WTC11 (cell line): ENCODE data around the gene NDUFAF8. TPM values are rescaled to one million over a fixed set of nuclear protein-coding genes. Genes with fewer than 3 reads are reported as not detected.

ENCODE experiments used
- ATAC-seq: fragments of 200-7000 bp; cut with Tn5 transposase; 2 replicates; pipeline ENCODE4 v1.10.0; 2021; ENCODE audit warnings: mild to moderate bottlenecking, moderate library complexity
- CTCF ChIA-PET: fragments of 300-600 bp; sonication (Branson Sonifier 250); formaldehyde crosslinking; loops from one replicate; lab custom pipeline; 2021; ENCODE audit warnings: antibody characterized with exemption; lab: Charles Lee
- POLR2A ChIA-PET: fragments of 350-600 bp; sonication (Branson Sonifier 250); formaldehyde crosslinking; loops from one replicate; lab custom pipeline; 2021; ENCODE audit warnings: antibody characterized with exemption; lab: Charles Lee
- DNase-seq: peaks from one replicate; pipeline ENCODE4 v3.0.0; 2021; ENCODE audit warnings: low spot score
- H3K27ac Mint-ChIP-seq: 2 replicates; pipeline ENCODE4 v1.8.0; 2021; ENCODE audit warnings: mixed read lengths
- H3K27me3 Mint-ChIP-seq: 2 replicates; pipeline ENCODE4 v1.8.0; 2021; ENCODE audit warnings: low read depth, mild to moderate bottlenecking, moderate library complexity, mixed read lengths
- H3K36me3 Mint-ChIP-seq: 2 replicates; pipeline ENCODE4 v1.8.0; 2021; ENCODE audit warnings: mixed read lengths
- H3K4me1 Mint-ChIP-seq: 2 replicates; pipeline ENCODE4 v1.8.0; 2022; ENCODE audit warnings: mixed read lengths
- H3K4me3 Mint-ChIP-seq: 2 replicates; pipeline ENCODE4 v1.8.0; 2021; ENCODE audit warnings: mild to moderate bottlenecking, moderate library complexity, mixed read lengths
- H3K9me3 Mint-ChIP-seq: 2 replicates; pipeline ENCODE4 v1.8.0; 2021; ENCODE audit warnings: mixed read lengths
- ARID4B ChIP-seq: sonication (generic); formaldehyde crosslinking; IDR thresholded peaks from 2 replicates; pipeline ENCODE4 v1.8.0; 2023; ENCODE audit warnings: missing genetic modification reagents, mild to moderate bottlenecking, borderline replicate concordance
- CBFB ChIP-seq: sonication (generic); formaldehyde crosslinking; IDR thresholded peaks from 2 replicates; pipeline ENCODE4 v1.8.1; 2022; ENCODE audit warnings: mild to moderate bottlenecking, low read depth, missing genetic modification reagents
- CREB1 ChIP-seq: sonication (generic); formaldehyde crosslinking; IDR thresholded peaks from 2 replicates; pipeline ENCODE4 v1.8.0; 2023; ENCODE audit warnings: mild to moderate bottlenecking, missing genetic modification reagents
- FOXJ3 ChIP-seq: sonication (generic); formaldehyde crosslinking; IDR thresholded peaks from 2 replicates; pipeline ENCODE4 v1.9.0; 2021; ENCODE audit warnings: missing genetic modification reagents, mild to moderate bottlenecking, borderline replicate concordance
- FOXK1 ChIP-seq: sonication (generic); formaldehyde crosslinking; IDR thresholded peaks from 2 replicates; pipeline ENCODE4 v1.8.0; 2022; ENCODE audit warnings: mild to moderate bottlenecking, moderate library complexity, missing genetic modification reagents
- JUN ChIP-seq: sonication (generic); formaldehyde crosslinking; IDR thresholded peaks from 2 replicates; pipeline ENCODE4 v1.8.0; 2023; ENCODE audit warnings: mild to moderate bottlenecking, missing genetic modification reagents
- MYBL2 ChIP-seq: sonication (generic); formaldehyde crosslinking; IDR thresholded peaks from 2 replicates; pipeline ENCODE4 v1.8.1; 2023; ENCODE audit warnings: mild to moderate bottlenecking, moderate library complexity, missing genetic modification reagents
- NFE2L1 ChIP-seq: sonication (generic); formaldehyde crosslinking; IDR thresholded peaks from 2 replicates; pipeline ENCODE4 v1.8.1; 2023; ENCODE audit warnings: missing genetic modification reagents
- NR3C1 ChIP-seq: sonication (generic); formaldehyde crosslinking; conservative IDR thresholded peaks from 2 replicates; pipeline ENCODE4 v1.8.1; 2023; ENCODE audit warnings: low read depth, mild to moderate bottlenecking, missing genetic modification reagents
- TEAD1 ChIP-seq: sonication (generic); formaldehyde crosslinking; IDR thresholded peaks from 2 replicates; pipeline ENCODE4 v1.8.0; 2022; ENCODE audit warnings: mild to moderate bottlenecking, missing genetic modification reagents
- TP53 ChIP-seq: sonication (generic); formaldehyde crosslinking; IDR thresholded peaks from 2 replicates; pipeline ENCODE4 v1.8.1; 2023; ENCODE audit warnings: mild to moderate bottlenecking, missing genetic modification reagents
- ZNF423 ChIP-seq: fragments of 250-450 bp; sonication (Bioruptor Pico); IDR thresholded peaks from 2 replicates; pipeline ENCODE4 v2.1.2; 2022; ENCODE audit warnings: mild to moderate bottlenecking, moderate library complexity
- ZNF671 ChIP-seq: fragments of 250-450 bp; sonication (Bioruptor Pico); IDR thresholded peaks from 2 replicates; pipeline ENCODE4 v1.8.0; 2021; ENCODE audit warnings: mild to moderate bottlenecking
- ZSCAN18 ChIP-seq: fragments of 250-450 bp; sonication (Bioruptor Pico); IDR thresholded peaks from 2 replicates; pipeline ENCODE4 v2.1.2; 2022; ENCODE audit warnings: mild to moderate bottlenecking, moderate library complexity
- total RNA-seq: library from RNA; stranded (reverse); gene quantifications from 3 replicates; pipeline ENCODE4 v1.2.3, GENCODE V29; 2021
- TF ChIP-seq, protein P1 (sequence below): sonication (generic); formaldehyde crosslinking; conservative IDR thresholded peaks from 2 replicates; pipeline ENCODE4 v1.8.1; 2023; ENCODE audit warnings: mild to moderate bottlenecking, low read depth, missing genetic modification reagents, moderate library complexity
- TF ChIP-seq, protein P2 (sequence below): fragments of 250-450 bp; sonication (Bioruptor Pico); IDR thresholded peaks from 2 replicates; pipeline ENCODE4 v1.9.0; 2021; ENCODE audit warnings: mild to moderate bottlenecking
- TF ChIP-seq, protein P3 (sequence below): sonication (generic); formaldehyde crosslinking; IDR thresholded peaks from 2 replicates; pipeline ENCODE4 v1.8.1; 2022; ENCODE audit warnings: mild to moderate bottlenecking, moderate library complexity, missing genetic modification reagents
- TF ChIP-seq, protein P4 (sequence below): sonication (generic); formaldehyde crosslinking; IDR thresholded peaks from 2 replicates; pipeline ENCODE4 v1.8.0; 2022; ENCODE audit warnings: mild to moderate bottlenecking, missing genetic modification reagents

NDUFAF8 gene
- total RNA-seq, 1 experiment from 2014 or later: 73.0 TPM

DNA sequence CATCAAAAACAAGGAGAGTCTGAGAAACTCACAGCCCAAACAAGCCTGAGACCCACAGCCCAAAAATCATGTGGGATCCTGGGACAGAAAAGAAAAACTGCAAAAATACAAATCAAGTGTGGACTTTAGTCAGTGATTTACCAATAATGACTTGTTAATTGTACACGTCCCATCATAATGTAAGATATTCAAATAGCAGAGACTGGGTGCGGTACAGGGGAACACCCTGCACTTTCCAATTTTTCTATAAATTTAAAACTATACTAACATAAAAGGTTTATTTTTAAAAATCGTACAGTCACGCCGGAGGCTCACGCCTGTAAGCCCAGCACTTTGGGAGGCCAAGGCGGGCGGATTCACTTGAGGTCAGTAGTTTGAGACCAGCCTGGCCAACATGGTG, 25.1 kb upstream of the NDUFAF8 start:
- DNase-seq (no peak), ATAC-seq (no peak)
- no peaks in the 10 kb centered on the region for H3K4me1 Mint-ChIP-seq
- H3K36me3 Mint-ChIP-seq: 0 out of 2 replicates have a peak, but pooled peaks cover 3% of the 10 kb centered on the region
- ChIA-PET CTCF (no interaction called here), POLR2A (no interaction called here)
- H3K27me3 Mint-ChIP-seq: no peaks in the 10 kb centered on the region
- no peak for TF ChIP-seq ZNF671 (CRISPR knock-in tag)
- no peak for TF ChIP-seq FOXJ3 (CRISPR knock-in tag)
- TF ChIP-seq CBFB: no peak
- TF ChIP-seq NR3C1 (CRISPR knock-in tag): no peak
- TF ChIP-seq ZNF423 (CRISPR knock-in tag): no peak
- TF ChIP-seq, protein P1, sequence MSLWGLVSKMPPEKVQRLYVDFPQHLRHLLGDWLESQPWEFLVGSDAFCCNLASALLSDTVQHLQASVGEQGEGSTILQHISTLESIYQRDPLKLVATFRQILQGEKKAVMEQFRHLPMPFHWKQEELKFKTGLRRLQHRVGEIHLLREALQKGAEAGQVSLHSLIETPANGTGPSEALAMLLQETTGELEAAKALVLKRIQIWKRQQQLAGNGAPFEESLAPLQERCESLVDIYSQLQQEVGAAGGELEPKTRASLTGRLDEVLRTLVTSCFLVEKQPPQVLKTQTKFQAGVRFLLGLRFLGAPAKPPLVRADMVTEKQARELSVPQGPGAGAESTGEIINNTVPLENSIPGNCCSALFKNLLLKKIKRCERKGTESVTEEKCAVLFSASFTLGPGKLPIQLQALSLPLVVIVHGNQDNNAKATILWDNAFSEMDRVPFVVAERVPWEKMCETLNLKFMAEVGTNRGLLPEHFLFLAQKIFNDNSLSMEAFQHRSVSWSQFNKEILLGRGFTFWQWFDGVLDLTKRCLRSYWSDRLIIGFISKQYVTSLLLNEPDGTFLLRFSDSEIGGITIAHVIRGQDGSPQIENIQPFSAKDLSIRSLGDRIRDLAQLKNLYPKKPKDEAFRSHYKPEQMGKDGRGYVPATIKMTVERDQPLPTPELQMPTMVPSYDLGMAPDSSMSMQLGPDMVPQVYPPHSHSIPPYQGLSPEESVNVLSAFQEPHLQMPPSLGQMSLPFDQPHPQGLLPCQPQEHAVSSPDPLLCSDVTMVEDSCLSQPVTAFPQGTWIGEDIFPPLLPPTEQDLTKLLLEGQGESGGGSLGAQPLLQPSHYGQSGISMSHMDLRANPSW (CRISPR knock-in tag): no peak
- TF ChIP-seq ZSCAN18: no peak
- no peak for TF ChIP-seq JUN (CRISPR knock-in tag)
- TF ChIP-seq ARID4B (CRISPR knock-in tag): no peak
- TF ChIP-seq TEAD1 (CRISPR knock-in tag): no peak
- TF ChIP-seq NFE2L1 (CRISPR knock-in tag): no peak
- no peak for TF ChIP-seq TP53 (CRISPR knock-in tag)
- no peak for TF ChIP-seq FOXK1 (CRISPR knock-in tag)
- TF ChIP-seq MYBL2: no peak
- TF ChIP-seq, protein P2, sequence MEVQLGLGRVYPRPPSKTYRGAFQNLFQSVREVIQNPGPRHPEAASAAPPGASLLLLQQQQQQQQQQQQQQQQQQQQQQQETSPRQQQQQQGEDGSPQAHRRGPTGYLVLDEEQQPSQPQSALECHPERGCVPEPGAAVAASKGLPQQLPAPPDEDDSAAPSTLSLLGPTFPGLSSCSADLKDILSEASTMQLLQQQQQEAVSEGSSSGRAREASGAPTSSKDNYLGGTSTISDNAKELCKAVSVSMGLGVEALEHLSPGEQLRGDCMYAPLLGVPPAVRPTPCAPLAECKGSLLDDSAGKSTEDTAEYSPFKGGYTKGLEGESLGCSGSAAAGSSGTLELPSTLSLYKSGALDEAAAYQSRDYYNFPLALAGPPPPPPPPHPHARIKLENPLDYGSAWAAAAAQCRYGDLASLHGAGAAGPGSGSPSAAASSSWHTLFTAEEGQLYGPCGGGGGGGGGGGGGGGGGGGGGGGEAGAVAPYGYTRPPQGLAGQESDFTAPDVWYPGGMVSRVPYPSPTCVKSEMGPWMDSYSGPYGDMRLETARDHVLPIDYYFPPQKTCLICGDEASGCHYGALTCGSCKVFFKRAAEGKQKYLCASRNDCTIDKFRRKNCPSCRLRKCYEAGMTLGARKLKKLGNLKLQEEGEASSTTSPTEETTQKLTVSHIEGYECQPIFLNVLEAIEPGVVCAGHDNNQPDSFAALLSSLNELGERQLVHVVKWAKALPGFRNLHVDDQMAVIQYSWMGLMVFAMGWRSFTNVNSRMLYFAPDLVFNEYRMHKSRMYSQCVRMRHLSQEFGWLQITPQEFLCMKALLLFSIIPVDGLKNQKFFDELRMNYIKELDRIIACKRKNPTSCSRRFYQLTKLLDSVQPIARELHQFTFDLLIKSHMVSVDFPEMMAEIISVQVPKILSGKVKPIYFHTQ (CRISPR knock-in tag): no peak
- TF ChIP-seq, protein P3, sequence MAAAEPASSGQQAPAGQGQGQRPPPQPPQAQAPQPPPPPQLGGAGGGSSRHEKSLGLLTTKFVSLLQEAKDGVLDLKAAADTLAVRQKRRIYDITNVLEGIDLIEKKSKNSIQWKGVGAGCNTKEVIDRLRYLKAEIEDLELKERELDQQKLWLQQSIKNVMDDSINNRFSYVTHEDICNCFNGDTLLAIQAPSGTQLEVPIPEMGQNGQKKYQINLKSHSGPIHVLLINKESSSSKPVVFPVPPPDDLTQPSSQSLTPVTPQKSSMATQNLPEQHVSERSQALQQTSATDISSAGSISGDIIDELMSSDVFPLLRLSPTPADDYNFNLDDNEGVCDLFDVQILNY: no peak
- TF ChIP-seq CREB1: no peak
- TF ChIP-seq, protein P4, sequence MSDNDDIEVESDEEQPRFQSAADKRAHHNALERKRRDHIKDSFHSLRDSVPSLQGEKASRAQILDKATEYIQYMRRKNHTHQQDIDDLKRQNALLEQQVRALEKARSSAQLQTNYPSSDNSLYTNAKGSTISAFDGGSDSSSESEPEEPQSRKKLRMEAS (CRISPR knock-in tag): no peak
- no peak overlapping the region for H3K4me3 Mint-ChIP-seq
- H3K27ac Mint-ChIP-seq: no peak overlapping the region
- H3K9me3 Mint-ChIP-seq: no peaks in the 10 kb centered on the region
